ENCODE results near the gene SNRPF.
"Not testable (repeated sequence)": the region's sequence is repeated elsewhere in the genome, so short reads cannot be mapped to it uniquely, and the experiment has no call there.

SNRPF gene

GRCh38 chr12:95858451-95859343 is at the start of gene SNRPF:
Gene SNRPF, plus strand, starts transcription at chr12:95858952. Its CDS starts 122 bp downstream, at chr12:95859074.
- in situ Hi-C loops (cut with MboI; ENCODE audit: low sequenced_read_pairs): no loop called here

- in situ Hi-C loops (cut with MboI; ENCODE audit: low sequenced_read_pairs): loop anchor here (25.0 kb wide), 1 partner anchor 697 kb away; no protein-coding TSS in a partner anchor
Measured at GRCh38 chr12:95809000-95809680, 49.6 kb upstream of the SNRPF start.

DNA sequence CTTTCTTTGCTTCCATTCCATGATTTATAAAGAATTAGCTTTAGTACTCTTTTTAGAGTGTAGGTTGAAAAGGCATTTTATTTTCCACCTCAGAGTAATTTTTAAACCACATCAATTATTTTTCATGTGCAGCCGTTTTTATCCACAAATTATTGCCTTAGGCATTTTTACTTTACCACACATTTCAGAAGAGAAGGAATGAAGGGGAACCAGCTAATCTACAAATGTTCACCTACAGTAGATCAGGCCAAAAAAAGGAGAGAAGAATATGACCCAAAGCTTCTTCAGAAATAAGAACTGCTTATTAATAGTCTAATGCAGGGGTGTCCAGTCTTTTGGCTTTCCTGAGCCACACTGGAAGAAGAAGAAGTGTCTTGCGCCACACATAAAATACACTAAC is 48.3 kb upstream of the SNRPF start:
- in situ Hi-C loops (cut with MboI; ENCODE audit: low sequenced_read_pairs): loop anchor here (25.0 kb wide), 1 partner anchor 698 kb away; no protein-coding TSS in a partner anchor

GRCh38 chr12:95812155-95812554 is 46.6 kb upstream of the SNRPF start:
- in situ Hi-C loops (cut with MboI; ENCODE audit: low sequenced_read_pairs): loop anchor here (25.0 kb wide), 1 partner anchor 700 kb away; no protein-coding TSS in a partner anchor

GRCh38 chr12:95815632-95816212 is 43.0 kb upstream of the SNRPF start:
- in situ Hi-C loops (cut with MboI; ENCODE audit: low sequenced_read_pairs): loop anchor here (25.0 kb wide), 1 partner anchor 703 kb away; no protein-coding TSS in a partner anchor

DNA sequence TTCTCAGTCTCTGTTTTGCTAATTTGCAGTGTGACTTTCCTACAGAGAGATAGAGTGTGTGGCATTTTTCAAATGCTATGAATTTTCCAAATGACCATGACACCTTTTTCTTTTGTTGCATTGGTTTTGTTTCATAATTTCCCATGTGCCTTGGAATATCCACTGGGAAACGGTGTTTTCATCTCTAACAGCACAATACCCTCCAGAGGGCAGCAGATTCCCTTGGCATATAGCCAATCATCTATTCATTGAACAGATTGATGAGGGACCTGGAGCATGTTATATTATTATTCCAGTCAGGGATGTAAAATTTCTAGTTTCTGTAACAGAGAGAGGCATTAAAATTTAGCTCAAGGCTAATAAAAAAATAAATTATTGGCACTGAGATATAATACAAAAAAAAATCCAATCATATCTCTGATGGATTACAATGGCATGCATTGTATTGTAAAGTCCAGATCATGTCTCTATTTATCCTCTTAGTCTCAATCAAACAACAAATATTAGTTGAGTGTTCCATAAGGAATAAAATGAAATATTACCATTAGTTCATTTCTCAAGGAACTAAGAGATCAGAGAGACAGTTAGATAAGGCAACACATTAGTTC is 38.6 kb upstream of the SNRPF start:
- in situ Hi-C loops (cut with MboI; ENCODE audit: low sequenced_read_pairs): loop anchor here (25.0 kb wide), 1 partner anchor 708 kb away; no protein-coding TSS in a partner anchor

- in situ Hi-C loops (cut with MboI; ENCODE audit: low sequenced_read_pairs): no loop called here
Measured at GRCh38 chr12:95829395-95829794, 29.4 kb upstream of the SNRPF start.

GRCh38 chr12:95830335-95831089 is 28.2 kb upstream of the SNRPF start:
- in situ Hi-C loops (cut with MboI; ENCODE audit: low sequenced_read_pairs): no loop called here

- in situ Hi-C loops (cut with MboI; ENCODE audit: low sequenced_read_pairs): no loop called here
Measured at GRCh38 chr12:95834572-95834971, 24.2 kb upstream of the SNRPF start.

- in situ Hi-C loops (cut with MboI; ENCODE audit: low sequenced_read_pairs): no loop called here
Measured at GRCh38 chr12:95836185-95836609, 22.6 kb upstream of the SNRPF start.

GRCh38 chr12:95836630-95837239 is 22.0 kb upstream of the SNRPF start:
- in situ Hi-C loops (cut with MboI; ENCODE audit: low sequenced_read_pairs): no loop called here

GRCh38 chr12:95837240-95838038 is 21.3 kb upstream of the SNRPF start:
- in situ Hi-C loops (cut with MboI; ENCODE audit: low sequenced_read_pairs): no loop called here

GRCh38 chr12:95838125-95838524 is 20.6 kb upstream of the SNRPF start:
- in situ Hi-C loops (cut with MboI; ENCODE audit: low sequenced_read_pairs): no loop called here

DNA sequence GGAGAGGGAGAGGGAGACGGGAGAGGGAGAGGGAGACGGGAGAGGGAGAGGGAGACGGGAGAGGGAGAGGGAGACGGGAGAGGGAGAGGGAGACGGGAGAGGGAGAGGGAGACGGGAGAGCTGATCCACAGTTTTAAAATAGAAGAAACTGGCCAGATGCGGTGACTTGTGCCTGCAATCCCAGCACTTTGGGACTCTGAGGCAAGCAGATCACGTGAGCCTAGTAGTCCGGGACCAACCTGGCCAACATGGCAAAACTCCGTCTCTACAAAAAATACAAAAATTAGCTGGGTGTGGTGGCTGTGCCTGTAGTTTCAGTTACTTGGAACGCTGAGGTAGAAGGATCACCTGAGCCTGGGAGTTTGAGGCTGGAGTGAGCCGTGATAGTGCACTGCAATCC is 16.3 kb upstream of the SNRPF start:
- in situ Hi-C loops (cut with MboI; ENCODE audit: low sequenced_read_pairs): not testable (repeated sequence)

- in situ Hi-C loops (cut with MboI; ENCODE audit: low sequenced_read_pairs): no loop called here
Measured at GRCh38 chr12:95848575-95849388, 10.0 kb upstream of the SNRPF start.

- in situ Hi-C loops (cut with MboI; ENCODE audit: low sequenced_read_pairs): no loop called here
Measured at GRCh38 chr12:95851606-95852005, 7.1 kb upstream of the SNRPF start.

DNA sequence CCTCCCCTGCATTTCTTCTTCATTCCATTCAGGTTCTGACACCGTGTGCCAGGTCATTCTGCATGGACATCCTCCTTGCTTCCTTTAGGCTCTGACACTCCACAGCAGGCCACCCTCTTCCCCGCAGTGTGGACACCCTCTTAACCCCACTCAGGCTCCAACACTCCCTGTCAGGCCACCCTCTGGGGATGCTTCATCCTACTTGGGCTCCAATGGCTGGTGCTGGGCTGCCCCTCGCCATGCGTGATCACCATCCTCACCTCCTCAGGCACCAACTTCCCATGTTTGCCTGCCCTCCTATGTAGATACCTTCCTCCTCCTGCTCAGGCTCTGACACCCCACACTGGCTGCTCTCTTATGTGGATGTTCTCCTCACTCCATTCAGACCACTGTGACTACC is 6.6 kb upstream of the SNRPF start:
- in situ Hi-C loops (cut with MboI; ENCODE audit: low sequenced_read_pairs): no loop called here

- in situ Hi-C loops (cut with MboI; ENCODE audit: low sequenced_read_pairs): no loop called here
Measured at GRCh38 chr12:95857156-95857555, 1.6 kb upstream of the SNRPF start.
